CD4-positive, alpha-beta T cell (primary cell): ENCODE data around the gene SPATA2. TPM values are rescaled to one million over a fixed set of nuclear protein-coding genes. Genes with fewer than 3 reads are reported as not detected.

ENCODE experiments used
- ATAC-seq: fragments of 200-7000 bp; cut with Tn5 transposase; one replicate; pipeline ENCODE4 v1.10.0; 2022; ENCODE audit warnings: mild to moderate bottlenecking; ENCODE audit not compliant: poor library complexity
- CTCF ChIA-PET: fragments of 350-600 bp; sonication (Branson Sonifier 250); formaldehyde crosslinking; loops from one replicate; lab custom pipeline; 2021; ENCODE audit warnings: antibody characterized with exemption, inconsistent platforms; lab: Charles Lee
- POLR2A ChIA-PET: fragments of 350-600 bp; sonication (Branson Sonifier 250); formaldehyde crosslinking; loops from one replicate; lab custom pipeline; 2021; ENCODE audit warnings: antibody characterized with exemption, inconsistent platforms; lab: Charles Lee
- DNase-seq, 14 experiments: peaks; one replicate each; pipeline ENCODE4 v3.0.0-alpha.2; 2013 to 2020; ENCODE audit warnings: mixed read lengths in 2 of 14
- H3K27ac ChIP-seq, 2 donors: one replicate each; pipeline versions ENCODE4 v1.5.1 to v1.7.0; 2013; ENCODE audit warnings: low read length in 2 of 2, low read depth in 1 of 2, mild to moderate bottlenecking in 1 of 2
- H3K27me3 ChIP-seq, 2 experiments: 1 replicate in 1 of 2; 2 replicates in 1 of 2; pipeline versions ENCODE4 v1.6.1 to v1.7.0; 2013; ENCODE audit warnings: low read length in 2 of 2, control low read depth in 1 of 2, mild to moderate bottlenecking in 1 of 2, moderate library complexity in 1 of 2; ENCODE audit not compliant: insufficient read depth in 2 of 2, control insufficient read depth in 1 of 2
- H3K36me3 ChIP-seq: one replicate; pipeline ENCODE4 v1.6.1; 2013; ENCODE audit warnings: low read length, control low read depth; ENCODE audit not compliant: insufficient read depth
- H3K4me1 ChIP-seq: one replicate; pipeline ENCODE4 v1.6.1; 2013; ENCODE audit warnings: low read length, control low read depth; ENCODE audit not compliant: insufficient read depth
- H3K4me3 ChIP-seq: one replicate; pipeline ENCODE4 v1.5.1; 2013; ENCODE audit warnings: mild to moderate bottlenecking, low read length, moderate library complexity
- H3K9me3 ChIP-seq, 2 experiments: 1 replicate in 1 of 2; 2 replicates in 1 of 2; pipeline versions ENCODE4 v1.6.1 to v1.7.0; 2013; ENCODE audit warnings: low read length in 2 of 2, mild to moderate bottlenecking in 2 of 2, control low read depth in 1 of 2, moderate library complexity in 1 of 2; ENCODE audit not compliant: control insufficient read depth in 1 of 2, insufficient read depth in 1 of 2
- H3K27ac Mint-ChIP-seq: one replicate; pipeline ENCODE4 v1.8.0; 2020; ENCODE audit warnings: mixed read lengths
- H3K27me3 Mint-ChIP-seq: one replicate; pipeline ENCODE4 v1.8.0; 2021; ENCODE audit warnings: mixed read lengths
- H3K36me3 Mint-ChIP-seq: one replicate; pipeline ENCODE4 v1.8.0; 2021; ENCODE audit warnings: low read depth, mixed read lengths
- H3K4me1 Mint-ChIP-seq: one replicate; pipeline ENCODE4 v1.8.0; 2021; ENCODE audit warnings: low read depth, mixed read lengths
- H3K4me3 Mint-ChIP-seq: one replicate; pipeline ENCODE4 v1.8.0; 2020; ENCODE audit warnings: mild to moderate bottlenecking, mixed read lengths
- H3K9me3 Mint-ChIP-seq: one replicate; pipeline ENCODE4 v1.8.0; 2020; ENCODE audit warnings: mixed read lengths
- intact Hi-C, 2 experiments: fragments of 100-400 bp; cut with DNase I in 1 of 2; cut with micrococcal nuclease in 1 of 2; formaldehyde crosslinking; loops; one replicate each; pipeline versions ENCODE4 v1.15.1 to v1.9.0; 2023 to 2025; cut with DNase I, micrococcal nuclease
- total RNA-seq, 174 experiments: library from RNA in 2 of 174; stranded (reverse) in 2 of 174; gene quantifications; one replicate each; pipeline ENCODE4 v1.2.3 and lab custom pipeline; 2021 to 2026
- TF ChIP-seq, protein P1 (sequence below): fragments of 200-600 bp; IDR thresholded peaks from one replicate; pipeline ENCODE4 v1.8.0; 2022; ENCODE audit warnings: antibody characterized with exemption, mild to moderate bottlenecking

SPATA2 gene
- total RNA-seq, 2 experiments from 2014 or later, result 16.0 to 16.4 TPM

DNA sequence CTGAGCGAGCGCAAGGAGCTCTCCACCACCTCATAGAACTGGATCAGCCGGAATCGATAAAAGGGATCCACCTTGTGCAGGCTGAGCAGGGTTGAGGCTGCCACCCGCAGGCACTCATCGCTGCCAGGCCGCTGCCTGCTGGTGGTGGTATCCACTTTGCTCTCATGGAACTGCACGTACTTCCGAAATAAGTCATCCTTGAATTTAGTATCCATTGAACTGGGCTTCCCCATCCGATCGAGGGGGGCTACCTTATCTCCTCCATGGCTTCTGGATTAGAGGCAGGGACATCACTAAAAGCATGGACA is 7.1 kb downstream of the SPATA2 start:
- Mint-ChIP-seq H3K27ac (no peak overlapping the region), H3K36me3 (peaks cover 56% of the 10 kb centered on the region), H3K4me3 (no peak overlapping the region), H3K9me3 (no peaks in the 10 kb centered on the region), H3K4me1 (peaks cover 18% of the 10 kb centered on the region), H3K27me3 (no peaks in the 10 kb centered on the region)
- Histone ChIP-seq H3K27ac (no peak overlapping the region), H3K36me3 (peaks cover 56% of the 10 kb centered on the region), H3K27me3 (no peaks in the 10 kb centered on the region), H3K9me3 (no peaks in the 10 kb centered on the region), H3K4me3 (no peak overlapping the region), H3K4me1 (peaks cover 4% of the 10 kb centered on the region)
- ATAC-seq (no peak), DNase-seq (no peak)
- CTCF ChIA-PET, result no interaction called here
- POLR2A ChIA-PET, result no interaction called here
- intact Hi-C loops, result no loop called here
- TF ChIP-seq, protein P1, sequence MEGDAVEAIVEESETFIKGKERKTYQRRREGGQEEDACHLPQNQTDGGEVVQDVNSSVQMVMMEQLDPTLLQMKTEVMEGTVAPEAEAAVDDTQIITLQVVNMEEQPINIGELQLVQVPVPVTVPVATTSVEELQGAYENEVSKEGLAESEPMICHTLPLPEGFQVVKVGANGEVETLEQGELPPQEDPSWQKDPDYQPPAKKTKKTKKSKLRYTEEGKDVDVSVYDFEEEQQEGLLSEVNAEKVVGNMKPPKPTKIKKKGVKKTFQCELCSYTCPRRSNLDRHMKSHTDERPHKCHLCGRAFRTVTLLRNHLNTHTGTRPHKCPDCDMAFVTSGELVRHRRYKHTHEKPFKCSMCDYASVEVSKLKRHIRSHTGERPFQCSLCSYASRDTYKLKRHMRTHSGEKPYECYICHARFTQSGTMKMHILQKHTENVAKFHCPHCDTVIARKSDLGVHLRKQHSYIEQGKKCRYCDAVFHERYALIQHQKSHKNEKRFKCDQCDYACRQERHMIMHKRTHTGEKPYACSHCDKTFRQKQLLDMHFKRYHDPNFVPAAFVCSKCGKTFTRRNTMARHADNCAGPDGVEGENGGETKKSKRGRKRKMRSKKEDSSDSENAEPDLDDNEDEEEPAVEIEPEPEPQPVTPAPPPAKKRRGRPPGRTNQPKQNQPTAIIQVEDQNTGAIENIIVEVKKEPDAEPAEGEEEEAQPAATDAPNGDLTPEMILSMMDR, result no peak

DNA sequence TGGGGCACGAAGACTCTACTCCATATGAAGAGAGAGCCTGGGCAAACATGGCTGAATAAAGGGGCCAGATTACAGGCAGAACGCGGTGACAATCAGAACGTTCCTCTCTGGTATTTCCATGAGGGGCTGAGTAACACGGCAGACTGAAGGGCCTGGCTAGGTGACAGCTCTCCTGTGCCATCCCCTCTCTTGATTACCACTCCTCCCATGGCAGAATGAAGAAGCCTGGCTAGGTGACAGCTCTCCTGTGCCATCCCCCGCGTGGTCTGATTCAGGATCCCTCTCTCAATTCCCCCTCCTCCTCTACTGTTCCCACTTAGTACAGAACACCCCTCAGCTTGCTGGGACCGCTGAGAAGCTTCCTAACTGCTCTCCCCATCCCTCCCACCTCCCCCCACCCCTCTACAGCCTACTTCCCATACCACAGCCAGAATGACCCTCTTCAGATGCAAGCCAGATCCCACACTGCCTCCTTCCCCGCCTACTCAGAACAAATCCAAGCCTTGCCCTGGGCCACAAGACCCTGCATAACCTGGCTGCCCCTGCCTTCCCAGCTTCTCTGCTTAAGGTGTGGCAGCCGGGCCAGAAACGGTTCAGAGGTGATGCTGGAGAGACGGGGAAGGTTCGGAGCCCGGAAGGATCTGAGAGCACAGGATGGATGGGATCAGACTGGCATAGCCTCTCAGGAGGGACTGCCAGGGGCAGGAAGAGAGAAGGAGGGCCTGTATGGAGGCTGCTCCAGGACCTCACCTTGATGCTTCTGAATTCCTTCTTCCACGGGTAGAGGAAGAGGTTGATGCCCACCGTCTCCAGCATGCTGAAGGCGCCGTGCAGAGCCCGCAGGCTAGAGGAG is 7.7 kb downstream of the SPATA2 start:
- Mint-ChIP-seq H3K9me3 (no peaks in the 10 kb centered on the region), H3K27me3 (no peaks in the 10 kb centered on the region), H3K4me1 (peaks cover 12% of the 10 kb centered on the region), H3K27ac (no peak overlapping the region), H3K36me3 (peaks cover 60% of the 10 kb centered on the region), H3K4me3 (no peak overlapping the region)
- no peak overlapping the region for H3K4me3 ChIP-seq
- ChIA-PET POLR2A (no interaction called here), CTCF (no interaction called here)
- H3K27me3 ChIP-seq, result no peaks in the 10 kb centered on the region
- no peak overlapping the region for H3K27ac ChIP-seq
- no peaks in the 10 kb centered on the region for H3K4me1 ChIP-seq
- DNase-seq, result peak in 1 of 14 experiments; percentile 2
- H3K36me3 ChIP-seq, result peaks cover 58% of the 10 kb centered on the region
- no peak for ATAC-seq
- no peaks in the 10 kb centered on the region for H3K9me3 ChIP-seq
- TF ChIP-seq, protein P1, result no peak
- intact Hi-C loops, result no loop called here

DNA sequence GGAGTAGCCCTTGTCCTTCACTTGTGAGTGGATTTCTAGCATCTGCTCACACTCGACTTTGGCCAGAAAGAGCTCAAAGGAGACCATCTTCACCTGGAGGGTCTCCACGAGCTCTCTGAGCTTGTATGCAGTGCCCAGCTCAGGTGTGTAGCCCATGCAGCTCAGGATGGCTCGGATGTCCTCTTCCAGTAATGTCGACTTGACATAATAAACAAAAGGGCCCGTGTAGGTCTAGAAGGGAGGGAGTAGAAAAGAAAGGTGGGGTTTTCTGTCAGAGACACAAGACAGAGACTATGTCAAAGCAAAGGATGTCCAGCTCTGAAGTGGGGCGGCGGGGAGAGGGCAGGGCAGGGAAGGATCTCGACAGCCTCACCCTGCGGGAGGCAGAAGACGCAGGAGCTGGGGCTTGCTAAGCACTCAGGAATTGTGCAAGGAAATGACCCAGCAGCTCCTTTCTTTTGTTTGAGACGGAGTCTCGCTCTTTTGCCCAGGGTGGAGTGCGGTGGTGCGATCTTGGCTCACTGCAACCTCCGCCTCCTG is 8.6 kb downstream of the SPATA2 start:
- ChIA-PET POLR2A (no interaction called here), CTCF (no interaction called here)
- Histone ChIP-seq H3K4me3 (no peak overlapping the region), H3K27ac (no peak overlapping the region), H3K4me1 (no peaks in the 10 kb centered on the region), H3K9me3 (no peaks in the 10 kb centered on the region), H3K27me3 (no peaks in the 10 kb centered on the region), H3K36me3 (peaks cover 58% of the 10 kb centered on the region)
- Mint-ChIP-seq H3K4me3 (no peak overlapping the region), H3K9me3 (no peaks in the 10 kb centered on the region), H3K36me3 (peaks cover 64% of the 10 kb centered on the region), H3K27ac (no peak overlapping the region), H3K27me3 (no peaks in the 10 kb centered on the region), H3K4me1 (peaks cover 9% of the 10 kb centered on the region)
- intact Hi-C loops, result no loop called here
- DNase-seq, result no peak
- TF ChIP-seq, protein P1, result no peak
- ATAC-seq, result no peak
